Testis (tissue), 3 donors: ENCODE data around the gene C2orf68. TPM values are rescaled to one million over a fixed set of nuclear protein-coding genes. Genes with fewer than 3 reads are reported as not detected.
A peak's percentile ranks its signal among the peaks of the same experiment; 100 is the strongest.

Experiments used
- DNase-seq: peaks from one replicate; pipeline ENCODE4 v3.0.0-alpha.2; 2019
- H3K27ac ChIP-seq, 2 donors: fragments of 200-600 bp; sonication (generic); one replicate each; pipeline ENCODE4 v1.5.1; 2019
- H3K27me3 ChIP-seq: fragments of 200-600 bp; sonication (generic); one replicate; pipeline ENCODE4 v1.5.1; 2019
- H3K36me3 ChIP-seq: fragments of 200-600 bp; sonication (generic); one replicate; pipeline ENCODE4 v1.5.1; 2017; ENCODE audit warnings: low read depth; ENCODE audit errors: missing control alignments
- H3K4me1 ChIP-seq: fragments of 200-600 bp; sonication (generic); one replicate; pipeline ENCODE4 v1.5.1; 2019
- H3K4me3 ChIP-seq, 2 donors: fragments of 200-600 bp; sonication (generic); one replicate each; pipeline ENCODE4 v1.5.1; 2017 to 2019
- H3K9me3 ChIP-seq: fragments of 200-600 bp; sonication (generic); one replicate; pipeline ENCODE4 v1.5.1; 2017
- POLR2A ChIP-seq: fragments of 450-650 bp; IDR thresholded peaks from one replicate; pipeline ENCODE4 v1.6.1; 2017; ENCODE audit warnings: antibody characterized with exemption, mild to moderate bottlenecking, moderate library complexity
- WGBS, 2 donors: methylation state at CpG; one replicate each; pipeline ENCODE4 v1.1.5; 2018; 5-methylcytosine and 5-hydroxymethylcytosine counted together
- intact Hi-C: fragments of 100-400 bp; cut with DNase I; formaldehyde crosslinking; loops from one replicate; pipeline ENCODE4 v1.15.1; 2023; ENCODE audit warnings: low total_unique reads
- polyA plus RNA-seq: library from polyadenylated mRNA; stranded (reverse); fragments of 350-450 nt; fragmentation: Illumina TruSeq; extraction: RNeasy Lipid Tissue Mini Kit (QIAGEN cat#74804); gene quantifications from one replicate; pipeline ENCODE4 v1.2.3, GENCODE V29; 2014; ENCODE audit warnings: low read depth, low replicate concordance; ENCODE audit not compliant: insufficient read depth
- total RNA-seq, 2 donors: library from RNA; depleted of rRNA; stranded (reverse); fragments of >200 nt; gene quantifications; one replicate each; pipeline ENCODE4 v1.2.3, GENCODE V29; 2016
- TF ChIP-seq, protein P1 (sequence below), 3 experiments: fragments of 450-650 bp in 2 of 3; fragments of 200-600 bp in 1 of 3; sonication (generic) in 1 of 3; IDR thresholded peaks; one replicate each; pipeline ENCODE4 v1.5.1; 2016 to 2019; ENCODE audit warnings: antibody characterized with exemption in 3 of 3, mild to moderate bottlenecking in 2 of 3, moderate library complexity in 1 of 3

C2orf68 gene
- total and polyA plus RNA-seq, 3 donors from 2014 or later: 22.9 to 55.7 (median 37.6) TPM

DNA sequence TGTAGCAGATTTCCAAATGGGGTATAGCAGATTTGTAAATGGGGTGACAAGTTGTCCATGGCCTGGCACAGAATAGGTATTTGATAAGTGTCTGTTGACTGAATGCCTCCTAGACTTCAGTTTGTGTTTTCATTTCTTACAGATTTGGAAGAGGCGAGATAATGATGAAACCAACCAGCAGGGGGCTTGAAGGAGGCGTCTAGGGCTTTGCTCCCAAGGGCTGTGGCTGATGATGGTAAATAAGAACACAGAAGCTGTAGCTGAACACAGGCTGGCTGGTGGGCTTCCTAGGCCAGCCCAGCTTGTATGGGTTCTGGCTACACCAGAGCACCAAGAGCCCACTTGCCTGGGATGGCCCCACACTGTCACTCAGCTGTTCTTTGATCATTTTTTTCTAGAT is 36.8 kb upstream of the C2orf68 start:
- Histone ChIP-seq H3K4me1 (no peaks in the 10 kb centered on the region), H3K9me3 (no peaks in the 10 kb centered on the region), H3K36me3 (no peaks in the 10 kb centered on the region), H3K27me3 (no peaks in the 10 kb centered on the region), H3K27ac (no peak overlapping the region), H3K4me3 (no peak overlapping the region)
- TF ChIP-seq, protein P1, sequence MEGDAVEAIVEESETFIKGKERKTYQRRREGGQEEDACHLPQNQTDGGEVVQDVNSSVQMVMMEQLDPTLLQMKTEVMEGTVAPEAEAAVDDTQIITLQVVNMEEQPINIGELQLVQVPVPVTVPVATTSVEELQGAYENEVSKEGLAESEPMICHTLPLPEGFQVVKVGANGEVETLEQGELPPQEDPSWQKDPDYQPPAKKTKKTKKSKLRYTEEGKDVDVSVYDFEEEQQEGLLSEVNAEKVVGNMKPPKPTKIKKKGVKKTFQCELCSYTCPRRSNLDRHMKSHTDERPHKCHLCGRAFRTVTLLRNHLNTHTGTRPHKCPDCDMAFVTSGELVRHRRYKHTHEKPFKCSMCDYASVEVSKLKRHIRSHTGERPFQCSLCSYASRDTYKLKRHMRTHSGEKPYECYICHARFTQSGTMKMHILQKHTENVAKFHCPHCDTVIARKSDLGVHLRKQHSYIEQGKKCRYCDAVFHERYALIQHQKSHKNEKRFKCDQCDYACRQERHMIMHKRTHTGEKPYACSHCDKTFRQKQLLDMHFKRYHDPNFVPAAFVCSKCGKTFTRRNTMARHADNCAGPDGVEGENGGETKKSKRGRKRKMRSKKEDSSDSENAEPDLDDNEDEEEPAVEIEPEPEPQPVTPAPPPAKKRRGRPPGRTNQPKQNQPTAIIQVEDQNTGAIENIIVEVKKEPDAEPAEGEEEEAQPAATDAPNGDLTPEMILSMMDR (IDR thresholded peaks at IDR 0.05): peak; percentile 30 to 39 (median 37)
- TF ChIP-seq POLR2A: no peak
- DNase-seq: peak; percentile 57
- 48 to 77% methylated on average over 2 of the region's 2 CpGs for WGBS, 2 donors
- intact Hi-C loops: no loop called here

DNA sequence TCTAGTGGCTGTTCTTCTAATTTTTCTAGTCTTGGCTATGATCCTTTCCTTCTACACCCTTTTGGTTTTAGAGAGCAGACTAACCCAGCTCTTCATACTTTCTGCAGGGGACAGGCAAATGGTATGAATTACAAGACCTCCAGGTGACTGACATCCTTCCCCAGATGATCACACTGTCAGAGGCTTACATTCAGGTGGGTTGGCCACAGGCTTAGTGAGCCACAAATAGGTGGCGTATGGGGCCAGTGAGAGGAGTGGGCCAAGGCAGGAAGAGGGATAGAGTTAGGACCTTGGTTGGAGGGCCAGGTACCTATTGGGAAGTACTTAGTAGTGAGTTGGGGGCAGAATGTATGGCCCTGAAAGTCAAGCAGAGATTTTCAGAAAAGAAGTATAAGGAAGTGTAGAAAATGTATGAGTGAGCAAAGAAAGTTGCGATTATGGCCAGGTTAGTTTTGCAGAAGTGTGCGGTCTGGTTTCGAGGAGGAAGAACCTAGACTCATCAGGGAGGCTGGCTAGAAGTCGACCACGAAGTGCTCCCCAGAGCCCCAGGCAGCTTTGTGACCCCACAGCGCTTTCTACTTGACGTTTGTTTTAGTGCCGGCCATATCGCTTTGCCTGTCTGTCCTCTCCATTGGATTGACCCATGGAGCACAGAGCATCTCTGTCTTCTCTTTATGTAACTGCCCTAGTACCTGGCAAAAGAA is 36.1 kb upstream of the C2orf68 start:
- no peak overlapping the region for H3K4me3 ChIP-seq
- WGBS, 2 donors: 84 to 87% methylated on average over 10 of the region's 10 CpGs
- TF ChIP-seq POLR2A: no peak
- TF ChIP-seq, protein P1 (IDR thresholded peaks at IDR 0.05): no peak
- no peaks in the 10 kb centered on the region for H3K4me1 ChIP-seq
- H3K27me3 ChIP-seq: no peaks in the 10 kb centered on the region
- no peaks in the 10 kb centered on the region for H3K9me3 ChIP-seq
- H3K36me3 ChIP-seq: no peaks in the 10 kb centered on the region
- H3K27ac ChIP-seq: no peak overlapping the region
- DNase-seq: no peak
- intact Hi-C loops: no loop called here

DNA sequence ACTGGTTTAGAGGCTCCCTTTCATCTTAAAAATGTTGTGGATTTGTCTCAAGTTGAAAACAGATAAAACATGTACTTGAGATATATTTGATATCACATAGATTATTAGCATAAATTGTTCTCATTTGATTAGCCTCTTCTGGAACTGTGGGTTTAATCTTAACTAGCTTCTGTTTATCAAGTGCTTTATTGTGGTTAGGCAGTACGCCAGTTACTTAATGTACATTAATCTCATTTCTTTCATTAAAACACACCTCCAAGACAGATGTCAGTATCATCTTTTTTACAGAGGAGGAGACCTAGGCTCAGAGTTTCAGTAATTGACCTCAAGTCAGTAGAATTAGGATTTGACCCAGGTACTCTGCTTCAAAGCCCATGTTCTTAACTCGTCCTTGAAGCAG is 34.3 kb upstream of the C2orf68 start:
- Histone ChIP-seq H3K4me3 (no peak overlapping the region), H3K9me3 (no peaks in the 10 kb centered on the region), H3K27me3 (no peaks in the 10 kb centered on the region), H3K27ac (no peak overlapping the region), H3K36me3 (no peaks in the 10 kb centered on the region), H3K4me1 (no peaks in the 10 kb centered on the region)
- intact Hi-C loops: no loop called here
- TF ChIP-seq, protein P1 (IDR thresholded peaks at IDR 0.05): no peak
- no peak for TF ChIP-seq POLR2A
- 90 to 91% methylated on average over 2 of the region's 2 CpGs for WGBS, 2 donors
- no peak for DNase-seq

DNA sequence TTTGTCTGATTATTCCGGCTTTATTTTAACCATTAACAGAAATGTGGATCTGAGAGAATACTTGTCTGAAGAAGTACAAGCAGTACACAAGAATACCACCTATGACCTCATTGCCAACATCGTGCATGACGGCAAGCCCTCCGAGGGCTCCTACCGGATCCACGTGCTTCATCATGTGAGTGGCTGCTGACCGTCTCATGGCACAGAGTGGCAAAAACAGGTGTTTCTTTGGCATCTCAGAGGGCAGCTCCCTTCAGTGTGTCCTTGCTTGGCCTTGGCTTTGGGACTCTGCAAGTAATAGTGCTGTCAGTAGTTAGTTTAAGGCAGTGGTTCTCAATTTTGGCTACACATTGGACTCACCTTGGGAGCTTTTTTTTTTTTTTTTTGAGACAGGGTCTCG is 33.0 kb upstream of the C2orf68 start:
- no peak for DNase-seq
- Histone ChIP-seq H3K4me3 (no peak overlapping the region), H3K27ac (no peak overlapping the region), H3K4me1 (no peaks in the 10 kb centered on the region), H3K36me3 (no peaks in the 10 kb centered on the region), H3K9me3 (no peaks in the 10 kb centered on the region), H3K27me3 (no peaks in the 10 kb centered on the region)
- intact Hi-C loops: no loop called here
- WGBS, 2 donors: 90 to 93% methylated on average over 3 to 8 of the region's 8 CpGs
- no peak for TF ChIP-seq POLR2A
- TF ChIP-seq, protein P1 (IDR thresholded peaks at IDR 0.05): no peak

DNA sequence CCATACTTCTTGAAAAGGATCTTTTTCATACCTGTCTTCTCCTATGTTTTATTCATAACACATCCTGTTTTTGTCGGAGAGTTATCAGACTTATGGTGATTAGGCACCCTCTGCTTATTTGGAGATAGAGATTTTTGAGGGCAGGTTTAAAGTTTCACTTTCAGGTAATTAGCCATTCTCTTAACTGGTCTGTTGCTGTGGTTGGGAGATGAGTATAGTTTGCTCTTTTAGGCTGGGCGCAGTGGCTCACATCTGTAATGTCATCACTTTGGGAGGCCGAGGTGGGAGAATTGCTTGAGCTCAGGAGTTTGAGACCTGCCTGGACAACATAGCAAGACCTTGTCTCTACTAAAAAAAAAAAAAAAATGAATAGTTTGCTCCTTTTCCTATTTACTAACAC is 30.9 kb upstream of the C2orf68 start:
- Histone ChIP-seq H3K27ac (no peak overlapping the region), H3K36me3 (no peaks in the 10 kb centered on the region), H3K4me3 (no peak overlapping the region), H3K27me3 (no peaks in the 10 kb centered on the region), H3K4me1 (no peaks in the 10 kb centered on the region), H3K9me3 (no peaks in the 10 kb centered on the region)
- no peak for TF ChIP-seq POLR2A
- TF ChIP-seq, protein P1 (IDR thresholded peaks at IDR 0.05): no peak
- WGBS, 2 donors: 83 to 92% methylated on average over 3 of the region's 3 CpGs
- intact Hi-C loops: no loop called here
- DNase-seq: no peak
